Measurements from ENCODE around the gene HHLA2. TPM values are rescaled to one million over a fixed set of nuclear protein-coding genes. Genes with fewer than 3 reads are reported as not detected.

Gene HHLA2
- polyA plus RNA-seq, 1 donor (not counting 4 experiments of a cell fraction or from before 2014, with no cell fraction given), result not detected

- H3K9me1 ChIP-seq (ENCODE audit: control insufficient read depth, extremely low read depth, insufficient read depth, low read length), result no peaks in the 10 kb centered on the region
- no peak for FAIRE-seq
- no peak overlapping the region for H3K27ac ChIP-seq (ENCODE audit: control insufficient read depth, insufficient read depth, low read length)
- H2AFZ ChIP-seq (ENCODE audit: control insufficient read depth, low read length), result no peak overlapping the region
- TF ChIP-seq EZH2 (IDR thresholded peaks at IDR 0.05; ENCODE audit: low read length), result no peak
- TF ChIP-seq CTCF (optimal IDR thresholded peaks at IDR 0.05 in 1 of 3, IDR thresholded peaks at IDR 0.05 in 1 of 3, conservative IDR thresholded peaks at IDR 0.05 in 1 of 3; ENCODE audit: extremely low read depth in 1 of 3, insufficient read depth in 2 of 3, low read length in 3 of 3), result no peak
- no peaks in the 10 kb centered on the region for H3K9me3 ChIP-seq (ENCODE audit: control insufficient read depth, low read depth, low read length)
- H3K4me1 ChIP-seq (ENCODE audit: control insufficient read depth, extremely low read depth, insufficient read depth, low read length), result no peaks in the 10 kb centered on the region
- no peaks in the 10 kb centered on the region for H4K20me1 ChIP-seq (ENCODE audit: control insufficient read depth, extremely low read depth, insufficient read depth, low read length)
- no peak for DNase-seq (ENCODE audit: low read depth, low spot score)
- dilution Hi-C loops (cut with MboI; ENCODE audit: extremely low pct_ligation_motif_present, low sequenced_read_pairs), result no loop called here
- no peaks in the 10 kb centered on the region for H3K36me3 ChIP-seq (ENCODE audit: control insufficient read depth in 2 of 2, extremely low read depth in 1 of 2, insufficient read depth in 2 of 2, low read length in 2 of 2)
- no peak overlapping the region for H3K4me2 ChIP-seq (ENCODE audit: control insufficient read depth, extremely low read depth, insufficient read depth, low read depth, low read length)
- H3K4me3 ChIP-seq (ENCODE audit: control insufficient read depth in 2 of 3, extremely low read depth in 1 of 3, insufficient read depth in 2 of 3, low read depth in 1 of 3, low read length in 3 of 3), result no peak overlapping the region
- H3K27me3 ChIP-seq (ENCODE audit: control insufficient read depth, extremely low read depth, insufficient read depth, low read length), result no peaks in the 10 kb centered on the region
- H3K9ac ChIP-seq (ENCODE audit: control insufficient read depth, extremely low read depth, insufficient read depth, low read length), result no peak overlapping the region
- H3K79me2 ChIP-seq (ENCODE audit: control insufficient read depth, insufficient read depth, low read length), result no peaks in the 10 kb centered on the region
Observed at GRCh38 chr3:108401836-108402235, 105.5 kb downstream of the HHLA2 start.

- TF ChIP-seq EZH2 (IDR thresholded peaks at IDR 0.05; ENCODE audit: low read length) (no peak), CTCF (optimal IDR thresholded peaks at IDR 0.05 in 1 of 3, IDR thresholded peaks at IDR 0.05 in 1 of 3, conservative IDR thresholded peaks at IDR 0.05 in 1 of 3; ENCODE audit: extremely low read depth in 1 of 3, insufficient read depth in 2 of 3, low read length in 3 of 3) (no peak)
- Histone ChIP-seq H3K27ac (ENCODE audit: control insufficient read depth, insufficient read depth, low read length) (no peak overlapping the region), H3K9ac (ENCODE audit: control insufficient read depth, extremely low read depth, insufficient read depth, low read length) (no peak overlapping the region), H3K27me3 (ENCODE audit: control insufficient read depth, extremely low read depth, insufficient read depth, low read length) (no peaks in the 10 kb centered on the region), H3K79me2 (ENCODE audit: control insufficient read depth, insufficient read depth, low read length) (no peaks in the 10 kb centered on the region), H3K9me3 (ENCODE audit: control insufficient read depth, low read depth, low read length) (no peaks in the 10 kb centered on the region), H3K4me1 (ENCODE audit: control insufficient read depth, extremely low read depth, insufficient read depth, low read length) (no peaks in the 10 kb centered on the region), H2AFZ (ENCODE audit: control insufficient read depth, low read length) (no peak overlapping the region), H3K4me2 (ENCODE audit: control insufficient read depth, extremely low read depth, insufficient read depth, low read depth, low read length) (no peak overlapping the region), H3K36me3 (ENCODE audit: control insufficient read depth in 2 of 2, extremely low read depth in 1 of 2, insufficient read depth in 2 of 2, low read length in 2 of 2) (no peaks in the 10 kb centered on the region), H3K4me3 (ENCODE audit: control insufficient read depth in 2 of 3, extremely low read depth in 1 of 3, insufficient read depth in 2 of 3, low read depth in 1 of 3, low read length in 3 of 3) (no peak overlapping the region), H3K9me1 (ENCODE audit: control insufficient read depth, extremely low read depth, insufficient read depth, low read length) (no peaks in the 10 kb centered on the region), H4K20me1 (ENCODE audit: control insufficient read depth, extremely low read depth, insufficient read depth, low read length) (no peaks in the 10 kb centered on the region)
- FAIRE-seq, result no peak
- dilution Hi-C loops (cut with MboI; ENCODE audit: extremely low pct_ligation_motif_present, low sequenced_read_pairs), result no loop called here
- no peak for DNase-seq (ENCODE audit: low read depth, low spot score)
Observed at GRCh38 chr3:108403198-108403597, 106.8 kb downstream of the HHLA2 start.

All from keratinocyte (primary cell).